SK-N-SH (cell line): ENCODE measurements around the gene CBX7. TPM values are rescaled to one million over a fixed set of nuclear protein-coding genes. Genes with fewer than 3 reads are reported as not detected.

Source experiments
- CTCF ChIA-PET: fragments of 300-600, 350-600 bp; formaldehyde crosslinking; extraction: SDS; loops from one replicate; lab custom pipeline; 2021; lab: Yijun Ruan, JAX
- POLR2A ChIA-PET: fragments of 350-600 bp; sonication (Branson Sonifier 250); formaldehyde crosslinking; extraction: SDS; loops from one replicate; lab custom pipeline; 2020; ENCODE audit warnings: antibody characterized with exemption, inconsistent platforms; lab: Yijun Ruan, JAX
- DNase-seq: peaks from one replicate; pipeline ENCODE4 v3.0.0; 2012
- H2AFZ ChIP-seq: fragments of 200-600 bp; sonication (generic); 2 replicates; pipeline ENCODE4 v1.8.1; 2016; ENCODE audit warnings: antibody characterized with exemption, mild to moderate bottlenecking, low read depth
- H3F3A ChIP-seq: fragments of 200-600 bp; sonication (generic); replicated peaks from 2 replicates; pipeline ENCODE3; 2016; ENCODE audit warnings: antibody characterized with exemption, mild to moderate bottlenecking; ENCODE audit not compliant: insufficient read depth
- H3K27ac ChIP-seq, 2 experiments: fragments of 200-500 bp in 1 of 2; fragments of 200-600 bp in 1 of 2; sonication (Bioruptor generic) in 1 of 2; sonication (generic), shearing (Covaris generic) in 1 of 2; 2 replicates each; pipeline versions ENCODE4 v1.5.1 to v1.6.1; 2014 to 2016; ENCODE audit warnings: low read depth in 2 of 2, inconsistent platforms in 1 of 2, low read length in 1 of 2, mild to moderate bottlenecking in 1 of 2, mixed read lengths in 1 of 2
- H3K27me3 ChIP-seq: fragments of 200-600 bp; sonication (generic), shearing (Covaris generic); 2 replicates; pipeline ENCODE4 v1.6.1; 2016; ENCODE audit warnings: mixed run types; ENCODE audit not compliant: insufficient read depth
- H3K36me3 ChIP-seq, 2 experiments: fragments of 200-500 bp in 1 of 2; fragments of 200-600 bp in 1 of 2; sonication (Bioruptor generic) in 1 of 2; sonication (generic) in 1 of 2; replicated peaks in 1 of 2; 2 replicates each; pipeline versions ENCODE3 to v1.5.1; 2014 to 2016; ENCODE audit warnings: low read length in 1 of 2, mild to moderate bottlenecking in 1 of 2; ENCODE audit not compliant: insufficient read depth in 2 of 2, control insufficient read depth in 1 of 2
- H3K4me1 ChIP-seq, 2 experiments: fragments of 200-500 bp in 1 of 2; fragments of 200-600 bp in 1 of 2; sonication (Bioruptor generic) in 1 of 2; sonication (generic), shearing (Covaris generic) in 1 of 2; 2 replicates each; pipeline versions ENCODE4 v1.5.1 to v1.6.1; 2014 to 2016; ENCODE audit warnings: low read depth in 1 of 2, low read length in 1 of 2, mixed run types in 1 of 2; ENCODE audit not compliant: insufficient read depth in 2 of 2, control insufficient read depth in 1 of 2
- H3K4me2 ChIP-seq: fragments of 200-600 bp; sonication (generic), shearing (Covaris generic); 2 replicates; pipeline ENCODE4 v1.6.1; 2017; ENCODE audit warnings: mixed run types
- H3K4me3 ChIP-seq, 2 experiments: fragments of 200-500 bp in 1 of 2; fragments of 200-600 bp in 1 of 2; sonication (Bioruptor generic) in 1 of 2; sonication (generic), shearing (Covaris generic) in 1 of 2; 2 replicates each; pipeline versions ENCODE4 v1.5.1 to v1.8.1; 2014 to 2016; ENCODE audit warnings: low read depth in 2 of 2, inconsistent platforms in 1 of 2, low read length in 1 of 2, mild to moderate bottlenecking in 1 of 2, mixed read lengths in 1 of 2, moderate library complexity in 1 of 2
- H3K79me2 ChIP-seq: fragments of 200-600 bp; sonication (generic); 2 replicates; pipeline ENCODE4 v1.8.1; 2017; ENCODE audit warnings: mild to moderate bottlenecking; ENCODE audit not compliant: insufficient read depth
- H3K9ac ChIP-seq: fragments of 200-600 bp; sonication (generic); 2 replicates; pipeline ENCODE4 v1.6.1; 2017; ENCODE audit warnings: mixed run types
- H3K9me2 ChIP-seq: fragments of 200-600 bp; sonication (generic); 2 replicates; pipeline ENCODE4 v1.6.1; 2017; ENCODE audit warnings: mixed run types
- H3K9me3 ChIP-seq: fragments of 200-600 bp; sonication (generic); 2 replicates; pipeline ENCODE4 v1.6.1; 2017; ENCODE audit warnings: mixed run types, mild to moderate bottlenecking, moderate library complexity
- H4K20me1 ChIP-seq: fragments of 200-600 bp; sonication (generic); 2 replicates; pipeline ENCODE4 v1.6.1; 2017; ENCODE audit warnings: mild to moderate bottlenecking, mixed run types; ENCODE audit not compliant: insufficient read depth
- CHD2 ChIP-seq: fragments of 150-350 bp; IDR thresholded peaks from 2 replicates; pipeline ENCODE4 v1.6.1; 2018; ENCODE audit warnings: low read length; ENCODE audit not compliant: partially characterized antibody
- ELF1 ChIP-seq: IDR thresholded peaks from 2 replicates; pipeline ENCODE4 v1.4.0; 2012
- EP300 ChIP-seq, 2 experiments: IDR thresholded peaks; 2 replicates each; pipeline versions ENCODE4 v1.4.0 to v1.6.1; 2012; ENCODE audit warnings: borderline replicate concordance in 1 of 2, low read depth in 1 of 2, low read length in 1 of 2
- FOSL2 ChIP-seq: IDR thresholded peaks from 2 replicates; pipeline ENCODE4 v1.4.0; 2012; ENCODE audit warnings: low read depth, mild to moderate bottlenecking, moderate library complexity, borderline replicate concordance
- FOXJ3 ChIP-seq: sonication (generic); formaldehyde crosslinking; IDR thresholded peaks from 2 replicates; pipeline ENCODE4 v1.5.1; 2020; ENCODE audit warnings: mild to moderate bottlenecking, missing genetic modification reagents
- GABPA ChIP-seq: IDR thresholded peaks from 2 replicates; pipeline ENCODE4 v1.4.0; 2012; ENCODE audit warnings: low read depth, mild to moderate bottlenecking
- GATA2 ChIP-seq: sonication (generic); formaldehyde crosslinking; IDR thresholded peaks from 2 replicates; pipeline ENCODE4 v1.5.0; 2020; ENCODE audit warnings: mild to moderate bottlenecking, missing genetic modification reagents
- RCOR1 ChIP-seq: fragments of 150-350 bp; IDR thresholded peaks from 2 replicates; pipeline ENCODE4 v1.6.1; 2017; ENCODE audit warnings: antibody characterized with exemption, low read length
- RFX5 ChIP-seq: IDR thresholded peaks from 2 replicates; pipeline ENCODE4 v1.6.1; 2012; ENCODE audit warnings: mild to moderate bottlenecking, improper control_type of control experiment, low read length
- SMC3 ChIP-seq: IDR thresholded peaks from 2 replicates; pipeline ENCODE4 v1.6.1; 2012; ENCODE audit warnings: low read depth, low read length, improper control_type of control experiment
- TAF1 ChIP-seq: IDR thresholded peaks from 2 replicates; pipeline ENCODE4 v1.6.1; 2012; ENCODE audit warnings: low read depth, mild to moderate bottlenecking, low read length, moderate library complexity, borderline replicate concordance
- WGBS: methylation state at CpG from one replicate; pipeline ENCODE4 v1.1.6; 2017; ENCODE audit warnings: low lambda C conversion rate; 5-methylcytosine and 5-hydroxymethylcytosine counted together
- polyA plus RNA-seq, 3 experiments: library from polyadenylated mRNA; depleted of rRNA; stranded (reverse); fragments of >200 nt; gene quantifications; 2 replicates each; pipeline ENCODE4 v1.2.3, GENCODE V29; 2012
- TF ChIP-seq, protein P1 (sequence below): fragments of 150-350 bp; IDR thresholded peaks from 2 replicates; pipeline ENCODE4 v1.6.1; 2016; ENCODE audit warnings: mild to moderate bottlenecking, low read depth, low read length
- TF ChIP-seq, protein P2 (sequence below): IDR thresholded peaks from 2 replicates; pipeline ENCODE4; 2012
- TF ChIP-seq, protein P3 (sequence below): IDR thresholded peaks from 2 replicates; pipeline ENCODE4 v1.6.1; 2012; ENCODE audit warnings: mild to moderate bottlenecking, low read depth, low read length, moderate library complexity
- TF ChIP-seq, protein P4 (sequence below): IDR thresholded peaks from 2 replicates; pipeline ENCODE4 v1.4.0; 2012; ENCODE audit warnings: low read depth, borderline replicate concordance
- TF ChIP-seq, protein P5 (sequence below): fragments of 150-350 bp; IDR thresholded peaks from 2 replicates; pipeline ENCODE4 v1.6.1; 2017; ENCODE audit warnings: antibody characterized with exemption, low read length, low read depth, borderline replicate concordance

The CBX7 gene
- polyA plus RNA-seq, 1 of the 3 experiments (the other 2 are of a cell fraction) = 2.3 TPM

DNA sequence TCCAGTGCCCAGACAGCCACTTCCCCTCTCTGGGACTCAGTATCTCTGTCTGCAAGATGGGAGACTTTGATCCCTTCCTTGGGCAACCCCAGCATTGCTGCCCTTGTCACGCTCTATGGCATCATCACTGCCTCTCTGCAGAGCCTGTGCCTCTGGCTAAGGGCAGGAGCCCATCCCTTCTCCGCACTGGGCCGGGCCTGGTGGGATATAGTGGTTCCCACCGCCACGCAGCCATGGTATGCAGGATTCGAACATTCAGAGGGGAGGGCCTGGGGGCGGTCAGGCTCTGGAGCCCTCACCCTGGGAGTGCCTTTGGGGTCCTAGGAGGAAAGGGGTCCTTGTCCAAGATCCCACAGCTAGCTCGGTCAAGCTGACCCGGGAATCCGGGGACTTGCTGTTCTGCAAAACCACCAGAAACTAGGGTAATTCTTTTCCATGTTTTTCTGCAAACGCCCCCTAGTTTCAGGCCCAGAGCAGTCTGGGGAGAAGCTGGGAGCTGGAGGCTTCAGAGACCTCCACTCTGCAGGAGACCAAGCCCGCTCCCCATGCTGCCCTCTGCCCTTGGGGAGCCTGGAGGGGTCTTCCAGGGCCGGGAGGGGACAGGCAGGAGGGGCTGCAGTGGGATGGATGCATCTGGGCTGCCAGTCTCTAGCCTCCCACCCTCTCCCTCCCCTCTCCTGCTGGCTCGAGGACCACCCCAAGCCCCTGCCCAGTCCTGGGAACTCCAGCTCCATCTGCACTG is 24.4 kb upstream of the CBX7 start:
- Histone ChIP-seq H3K36me3 (no peaks in the 10 kb centered on the region), H3K9me2 (no peaks in the 10 kb centered on the region), H3K4me2 (no peak overlapping the region), H3K27me3 (no peaks in the 10 kb centered on the region), H3K27ac (no peak overlapping the region), H3K79me2 (no peaks in the 10 kb centered on the region), H3K9ac (no peak overlapping the region), H2AFZ (no peak overlapping the region), H3F3A (peaks cover 4% of the 10 kb centered on the region), H3K4me1 (peaks cover 0 to 9% of the 10 kb centered on the region in 2 experiments; a peak in 2 of 4 replicates), H3K4me3 (no peak overlapping the region), H3K9me3 (no peaks in the 10 kb centered on the region), H4K20me1 (no peaks in the 10 kb centered on the region)
- TF ChIP-seq, protein P1, sequence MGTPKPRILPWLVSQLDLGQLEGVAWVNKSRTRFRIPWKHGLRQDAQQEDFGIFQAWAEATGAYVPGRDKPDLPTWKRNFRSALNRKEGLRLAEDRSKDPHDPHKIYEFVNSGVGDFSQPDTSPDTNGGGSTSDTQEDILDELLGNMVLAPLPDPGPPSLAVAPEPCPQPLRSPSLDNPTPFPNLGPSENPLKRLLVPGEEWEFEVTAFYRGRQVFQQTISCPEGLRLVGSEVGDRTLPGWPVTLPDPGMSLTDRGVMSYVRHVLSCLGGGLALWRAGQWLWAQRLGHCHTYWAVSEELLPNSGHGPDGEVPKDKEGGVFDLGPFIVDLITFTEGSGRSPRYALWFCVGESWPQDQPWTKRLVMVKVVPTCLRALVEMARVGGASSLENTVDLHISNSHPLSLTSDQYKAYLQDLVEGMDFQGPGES = no peak
- TF ChIP-seq, protein P2, sequence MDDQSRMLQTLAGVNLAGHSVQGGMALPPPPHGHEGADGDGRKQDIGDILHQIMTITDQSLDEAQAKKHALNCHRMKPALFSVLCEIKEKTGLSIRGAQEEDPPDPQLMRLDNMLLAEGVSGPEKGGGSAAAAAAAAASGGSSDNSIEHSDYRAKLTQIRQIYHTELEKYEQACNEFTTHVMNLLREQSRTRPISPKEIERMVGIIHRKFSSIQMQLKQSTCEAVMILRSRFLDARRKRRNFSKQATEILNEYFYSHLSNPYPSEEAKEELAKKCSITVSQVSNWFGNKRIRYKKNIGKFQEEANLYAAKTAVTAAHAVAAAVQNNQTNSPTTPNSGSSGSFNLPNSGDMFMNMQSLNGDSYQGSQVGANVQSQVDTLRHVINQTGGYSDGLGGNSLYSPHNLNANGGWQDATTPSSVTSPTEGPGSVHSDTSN = no peak
- TF ChIP-seq SMC3 (no peak), CHD2 (no peak), GABPA (no peak), GATA2 (no peak), FOSL2 (no peak), RCOR1 (no peak), RFX5 (no peak), TAF1 (no peak), ELF1 (no peak), EP300 (IDR thresholded peaks at IDR 0.05; ENCODE audit: borderline replicate concordance in 1 of 2, low read depth in 1 of 2, low read length in 1 of 2) (no peak), FOXJ3 (no peak)
- TF ChIP-seq, protein P3, sequence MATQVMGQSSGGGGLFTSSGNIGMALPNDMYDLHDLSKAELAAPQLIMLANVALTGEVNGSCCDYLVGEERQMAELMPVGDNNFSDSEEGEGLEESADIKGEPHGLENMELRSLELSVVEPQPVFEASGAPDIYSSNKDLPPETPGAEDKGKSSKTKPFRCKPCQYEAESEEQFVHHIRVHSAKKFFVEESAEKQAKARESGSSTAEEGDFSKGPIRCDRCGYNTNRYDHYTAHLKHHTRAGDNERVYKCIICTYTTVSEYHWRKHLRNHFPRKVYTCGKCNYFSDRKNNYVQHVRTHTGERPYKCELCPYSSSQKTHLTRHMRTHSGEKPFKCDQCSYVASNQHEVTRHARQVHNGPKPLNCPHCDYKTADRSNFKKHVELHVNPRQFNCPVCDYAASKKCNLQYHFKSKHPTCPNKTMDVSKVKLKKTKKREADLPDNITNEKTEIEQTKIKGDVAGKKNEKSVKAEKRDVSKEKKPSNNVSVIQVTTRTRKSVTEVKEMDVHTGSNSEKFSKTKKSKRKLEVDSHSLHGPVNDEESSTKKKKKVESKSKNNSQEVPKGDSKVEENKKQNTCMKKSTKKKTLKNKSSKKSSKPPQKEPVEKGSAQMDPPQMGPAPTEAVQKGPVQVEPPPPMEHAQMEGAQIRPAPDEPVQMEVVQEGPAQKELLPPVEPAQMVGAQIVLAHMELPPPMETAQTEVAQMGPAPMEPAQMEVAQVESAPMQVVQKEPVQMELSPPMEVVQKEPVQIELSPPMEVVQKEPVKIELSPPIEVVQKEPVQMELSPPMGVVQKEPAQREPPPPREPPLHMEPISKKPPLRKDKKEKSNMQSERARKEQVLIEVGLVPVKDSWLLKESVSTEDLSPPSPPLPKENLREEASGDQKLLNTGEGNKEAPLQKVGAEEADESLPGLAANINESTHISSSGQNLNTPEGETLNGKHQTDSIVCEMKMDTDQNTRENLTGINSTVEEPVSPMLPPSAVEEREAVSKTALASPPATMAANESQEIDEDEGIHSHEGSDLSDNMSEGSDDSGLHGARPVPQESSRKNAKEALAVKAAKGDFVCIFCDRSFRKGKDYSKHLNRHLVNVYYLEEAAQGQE = no peak
- TF ChIP-seq, protein P4, sequence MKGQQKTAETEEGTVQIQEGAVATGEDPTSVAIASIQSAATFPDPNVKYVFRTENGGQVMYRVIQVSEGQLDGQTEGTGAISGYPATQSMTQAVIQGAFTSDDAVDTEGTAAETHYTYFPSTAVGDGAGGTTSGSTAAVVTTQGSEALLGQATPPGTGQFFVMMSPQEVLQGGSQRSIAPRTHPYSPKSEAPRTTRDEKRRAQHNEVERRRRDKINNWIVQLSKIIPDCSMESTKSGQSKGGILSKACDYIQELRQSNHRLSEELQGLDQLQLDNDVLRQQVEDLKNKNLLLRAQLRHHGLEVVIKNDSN = no peak
- TF ChIP-seq, protein P5, sequence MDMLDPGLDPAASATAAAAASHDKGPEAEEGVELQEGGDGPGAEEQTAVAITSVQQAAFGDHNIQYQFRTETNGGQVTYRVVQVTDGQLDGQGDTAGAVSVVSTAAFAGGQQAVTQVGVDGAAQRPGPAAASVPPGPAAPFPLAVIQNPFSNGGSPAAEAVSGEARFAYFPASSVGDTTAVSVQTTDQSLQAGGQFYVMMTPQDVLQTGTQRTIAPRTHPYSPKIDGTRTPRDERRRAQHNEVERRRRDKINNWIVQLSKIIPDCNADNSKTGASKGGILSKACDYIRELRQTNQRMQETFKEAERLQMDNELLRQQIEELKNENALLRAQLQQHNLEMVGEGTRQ = no peak
- ChIA-PET POLR2A (no interaction called here), CTCF (interaction anchor here (1.2 kb wide), 1 partner anchor 139 kb away, joined by 3 read pairs; no protein-coding TSS in a partner anchor)
- 83% methylated on average over 1 of the region's 14 CpGs for WGBS
- no peak for DNase-seq
